Inflammatory macrophage (primary cell): Measurements from ENCODE around the gene ABHD12B.
"Not testable (repeated sequence)": the region's sequence is repeated elsewhere in the genome, so short reads cannot be mapped to it uniquely, and the experiment has no call there.

Source experiments
- DNase-seq, 2 donors: peaks; one replicate each; pipeline ENCODE4 v3.0.0-alpha.2; 2020 to 2022

ABHD12B gene

DNA sequence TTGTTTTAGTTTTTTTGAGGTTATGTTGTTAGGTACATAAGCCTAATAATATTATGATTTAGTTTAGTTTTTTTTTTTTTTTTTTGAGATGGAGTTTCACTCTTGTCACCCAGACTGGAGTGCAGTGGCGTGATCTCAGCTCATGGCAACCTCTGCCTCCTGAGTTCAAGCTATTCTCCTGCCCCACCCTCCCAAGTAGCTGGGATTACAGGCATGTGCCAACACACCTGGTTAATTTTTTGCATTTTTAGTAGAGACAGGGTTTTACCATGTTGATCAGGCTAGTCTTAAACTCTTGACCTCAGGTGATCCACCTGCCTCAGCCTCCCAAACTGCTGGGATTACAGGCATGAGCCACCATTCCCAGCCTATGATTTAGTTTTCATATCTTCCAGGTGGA, 25.2 kb downstream of the ABHD12B start:
- DNase-seq, result not testable (repeated sequence)

DNA sequence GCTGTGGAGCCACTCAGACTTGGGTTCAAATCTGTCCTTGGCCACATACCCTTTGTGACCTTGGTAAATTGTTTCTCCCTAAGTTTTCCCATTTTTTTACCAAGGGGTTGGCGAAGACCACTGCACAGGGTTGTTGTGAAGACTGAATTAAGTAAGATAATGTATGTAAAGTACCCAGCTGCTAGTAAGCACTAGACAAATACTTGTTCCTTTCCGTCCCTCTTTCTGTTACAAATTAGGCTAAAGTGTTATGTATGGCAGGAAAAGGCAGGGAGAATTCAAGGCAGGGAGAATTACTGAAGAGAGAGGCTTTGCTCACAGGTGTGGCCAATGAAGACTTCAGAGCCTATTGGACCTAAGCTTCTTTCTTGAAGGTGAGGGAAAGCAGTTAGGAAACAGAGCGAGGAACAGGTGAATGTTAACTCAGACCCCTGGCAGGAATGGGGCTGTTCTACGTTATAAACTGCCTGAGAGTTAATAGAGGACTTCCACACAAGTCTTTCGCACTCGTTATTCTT, 25.9 kb downstream of the ABHD12B start:
- no peak for DNase-seq

DNA sequence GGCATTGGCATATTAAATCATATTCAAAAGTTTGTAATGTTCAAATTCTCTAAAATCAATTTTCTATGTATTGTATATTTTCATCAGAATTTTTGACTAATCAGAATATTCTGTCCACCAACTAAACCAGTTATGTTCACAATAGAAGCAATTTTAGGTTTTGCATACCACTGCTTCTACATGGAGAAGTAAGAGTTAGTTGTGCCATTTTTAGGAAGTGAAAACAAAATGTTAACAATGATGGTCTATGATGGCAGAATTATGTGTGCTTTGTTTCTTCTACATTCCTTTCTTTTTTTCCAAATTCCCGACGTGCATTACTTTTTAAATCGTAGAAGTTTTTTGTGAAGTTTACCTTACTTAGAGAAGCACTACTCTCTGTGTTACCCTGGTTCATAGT, 29.5 kb downstream of the ABHD12B start:
- DNase-seq, result no peak

DNA sequence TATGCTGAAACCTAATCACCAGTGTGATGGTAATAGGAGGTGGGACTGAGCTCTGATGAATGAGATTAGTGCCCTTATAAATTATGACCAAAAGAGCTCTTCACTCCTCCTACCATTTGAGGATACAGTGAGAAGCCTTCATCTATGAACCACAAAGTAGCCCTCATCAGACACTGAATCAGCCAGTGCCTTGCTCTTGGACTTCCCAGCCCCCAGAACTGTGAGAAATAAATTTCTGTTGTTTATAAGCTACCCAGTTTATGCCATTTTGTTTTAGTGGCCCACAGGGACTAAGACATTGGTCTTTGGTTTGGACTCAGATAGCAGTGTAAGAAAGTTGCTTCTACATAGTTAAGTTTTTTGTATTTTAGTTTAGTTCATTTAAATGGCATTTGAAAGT, 32.9 kb downstream of the ABHD12B start:
- no peak for DNase-seq

DNA sequence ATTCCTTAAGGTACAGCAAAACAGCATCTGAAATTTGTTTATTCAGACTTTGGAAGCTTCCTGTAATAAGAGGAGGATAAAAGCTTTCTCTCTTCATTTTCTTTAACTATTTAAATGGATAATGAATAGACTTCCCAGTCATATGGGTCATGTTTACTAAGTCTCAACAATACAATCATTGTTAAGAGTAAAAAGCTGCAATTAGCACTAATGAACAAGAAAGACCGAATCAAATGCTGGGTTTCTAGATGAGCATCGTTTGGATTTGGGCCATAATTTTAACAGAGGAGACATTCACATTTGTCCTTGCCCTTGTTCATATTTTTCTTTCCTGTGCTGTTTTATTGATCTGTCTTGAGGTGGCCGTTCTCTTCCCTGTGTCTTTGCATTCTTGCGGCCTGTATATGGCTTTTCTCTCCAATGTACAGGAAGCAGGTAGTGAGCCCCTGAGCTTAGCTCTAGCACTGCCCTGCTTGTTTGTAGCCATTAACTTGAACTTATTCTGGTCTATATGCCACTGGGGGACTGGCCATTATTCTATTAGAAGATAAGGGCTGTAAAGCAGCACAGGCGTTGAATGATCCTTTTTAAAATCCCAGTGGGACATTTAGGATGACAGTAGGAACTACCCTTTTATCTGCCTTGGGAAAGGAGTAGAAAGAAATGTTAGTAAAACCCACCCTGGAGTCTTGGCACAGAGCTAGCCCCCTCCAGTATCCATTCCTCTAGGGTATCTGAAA, 34.6 kb downstream of the ABHD12B start:
- DNase-seq, result no peak

DNA sequence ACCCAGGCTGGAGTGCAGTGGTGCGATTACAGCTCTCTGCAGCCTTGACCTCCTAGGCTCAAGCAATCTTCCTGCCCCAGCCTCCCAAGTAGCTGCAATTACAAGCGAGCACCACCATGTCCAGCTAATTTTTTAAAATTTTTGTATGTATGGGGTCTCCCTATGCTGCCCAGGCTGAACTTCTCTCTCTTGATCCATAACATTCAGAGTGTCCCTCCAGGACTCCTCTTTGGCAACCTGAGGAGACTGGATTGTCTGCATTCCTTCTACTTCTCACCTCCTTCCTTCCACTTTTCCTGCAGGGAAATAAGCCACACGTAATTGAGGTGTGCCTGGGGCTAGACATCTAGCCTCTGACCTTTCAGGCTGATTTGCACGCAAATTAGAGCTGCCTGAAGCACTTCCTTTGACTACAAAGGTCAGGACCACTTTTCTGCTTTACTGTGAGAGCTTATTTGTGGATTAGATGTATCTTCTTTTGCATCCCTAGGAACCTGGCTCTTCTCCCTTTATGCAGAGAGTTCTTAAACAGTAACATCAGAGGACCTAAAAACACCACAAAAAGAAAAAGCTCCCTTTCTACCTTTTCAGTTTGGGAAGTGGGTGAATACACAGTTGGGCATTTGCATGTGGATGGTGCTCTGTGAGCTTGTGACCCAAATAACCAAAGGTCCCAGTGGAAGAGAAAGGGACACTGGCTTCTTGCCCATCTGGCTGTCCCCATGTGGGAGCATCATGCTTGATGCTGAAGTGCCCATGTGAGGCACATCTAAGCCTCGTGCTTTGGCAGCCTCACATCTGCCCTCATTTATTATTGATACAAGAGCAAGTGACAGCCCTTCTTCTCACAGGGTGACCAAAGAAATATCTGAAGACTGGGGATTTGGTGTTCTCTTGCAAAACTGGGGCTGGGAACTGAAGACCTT, 38.9 kb downstream of the ABHD12B start:
- DNase-seq, result no peak

DNA sequence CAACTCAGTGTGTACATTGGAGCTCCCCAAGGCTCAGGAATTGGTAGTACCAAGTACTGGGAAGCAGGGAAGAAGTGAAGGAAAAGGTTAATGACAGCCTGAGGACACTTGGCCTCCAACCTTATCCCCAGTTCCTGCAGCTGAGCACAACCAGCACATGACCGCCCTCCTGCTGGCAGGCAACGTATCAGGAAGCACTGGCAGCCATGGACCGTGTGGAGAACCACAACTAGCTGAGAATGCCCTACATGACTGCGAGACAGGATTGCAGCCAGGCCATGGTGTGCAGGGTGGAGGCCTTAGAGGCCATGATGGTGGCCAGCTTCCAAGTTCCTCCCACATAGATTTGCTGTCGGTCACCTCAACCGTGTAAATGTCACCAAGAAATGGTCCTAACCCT, 45.6 kb downstream of the ABHD12B start:
- no peak for DNase-seq

DNA sequence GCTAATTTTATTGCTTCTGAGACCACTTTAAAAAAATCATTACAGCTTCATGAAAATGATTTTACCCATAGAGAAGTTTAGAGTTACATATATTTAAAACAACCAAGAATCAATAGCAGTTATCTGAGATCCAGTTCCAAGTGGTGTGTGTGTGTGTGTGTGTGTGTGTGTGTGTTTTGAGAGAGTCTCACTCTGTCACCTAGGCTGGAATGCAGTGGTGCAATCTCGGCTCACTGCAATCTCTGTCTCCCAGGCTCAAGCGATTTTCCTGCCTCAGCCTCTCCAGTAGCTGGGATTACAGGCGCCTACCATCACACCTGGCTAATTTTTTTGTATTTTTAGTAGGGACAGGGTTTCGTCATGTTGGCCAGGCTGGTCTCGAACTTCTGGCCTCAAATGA, 47.7 kb downstream of the ABHD12B start:
- not testable (repeated sequence) for DNase-seq

DNA sequence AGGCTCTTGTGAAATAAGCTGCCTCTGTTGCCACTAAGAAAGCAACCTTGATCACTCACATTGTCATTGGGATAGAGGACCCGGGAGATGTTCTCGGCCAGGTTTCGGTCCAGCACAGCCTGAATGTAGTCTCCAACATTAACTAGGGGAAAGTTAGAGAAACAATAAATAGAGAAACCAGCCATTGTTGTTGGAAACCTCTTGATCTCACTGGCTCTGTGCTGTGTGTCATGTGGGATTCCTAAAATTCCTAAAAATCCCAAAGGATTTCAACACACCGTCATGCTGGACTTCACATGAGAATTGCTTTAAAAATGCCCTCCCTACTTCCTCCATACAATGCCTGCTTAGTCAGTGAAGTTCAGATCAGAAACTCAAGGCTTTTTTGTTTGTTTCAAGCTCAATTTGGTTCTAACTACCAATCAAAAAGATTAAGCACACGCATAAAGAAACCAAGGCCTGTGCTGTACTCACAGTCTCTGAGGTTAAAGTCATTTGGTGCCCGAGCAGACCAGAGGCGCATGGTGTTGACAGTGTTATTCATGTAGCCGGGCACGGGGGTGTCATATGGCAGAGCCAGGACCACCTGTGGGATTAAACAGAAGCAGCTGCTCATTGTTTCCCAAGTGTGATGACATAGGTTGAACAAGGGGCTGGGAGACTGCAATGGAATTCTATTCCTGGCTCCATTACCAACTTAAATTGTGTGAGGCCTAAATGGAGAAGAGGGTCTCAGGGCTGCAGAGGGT, 48.8 kb downstream of the ABHD12B start:
- no peak for DNase-seq

DNA sequence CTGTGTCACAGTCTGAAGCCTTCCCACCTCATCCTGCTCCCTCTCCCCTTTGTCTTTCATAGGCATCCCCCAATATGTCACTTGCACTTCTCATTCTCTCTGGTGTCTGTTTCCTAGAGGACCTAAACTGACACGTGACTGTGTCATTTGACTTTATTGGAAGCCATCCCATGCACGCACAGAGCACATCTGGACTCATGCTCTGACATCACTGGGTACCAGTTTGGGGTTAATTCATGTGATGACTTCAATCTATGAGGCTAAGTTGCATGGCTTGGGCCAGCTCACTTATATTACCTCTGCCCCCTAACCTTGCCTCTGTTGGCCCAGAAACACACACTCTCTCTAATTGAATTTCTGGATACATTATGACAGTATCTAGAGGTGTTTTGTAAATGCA, 51.0 kb downstream of the ABHD12B start:
- no peak for DNase-seq

DNA sequence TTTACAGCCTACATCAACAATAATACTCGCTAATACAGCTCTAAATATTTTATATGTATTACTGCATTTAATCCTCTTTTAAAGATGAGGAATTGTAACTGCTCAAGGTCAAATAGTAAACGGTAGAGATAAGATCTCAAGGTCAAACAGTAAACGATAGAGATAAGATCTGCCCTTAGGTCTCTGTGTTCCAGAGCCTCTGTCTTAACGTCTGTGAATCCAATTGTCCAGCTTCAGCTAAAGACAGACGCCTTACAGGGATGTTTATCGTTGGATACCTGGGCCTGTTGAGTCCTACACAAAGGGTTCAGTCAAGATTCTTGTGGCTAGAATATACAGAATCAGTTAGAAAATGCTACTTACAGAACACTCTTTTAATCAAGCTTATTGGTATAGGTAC, 52.4 kb downstream of the ABHD12B start:
- DNase-seq, result no peak

DNA sequence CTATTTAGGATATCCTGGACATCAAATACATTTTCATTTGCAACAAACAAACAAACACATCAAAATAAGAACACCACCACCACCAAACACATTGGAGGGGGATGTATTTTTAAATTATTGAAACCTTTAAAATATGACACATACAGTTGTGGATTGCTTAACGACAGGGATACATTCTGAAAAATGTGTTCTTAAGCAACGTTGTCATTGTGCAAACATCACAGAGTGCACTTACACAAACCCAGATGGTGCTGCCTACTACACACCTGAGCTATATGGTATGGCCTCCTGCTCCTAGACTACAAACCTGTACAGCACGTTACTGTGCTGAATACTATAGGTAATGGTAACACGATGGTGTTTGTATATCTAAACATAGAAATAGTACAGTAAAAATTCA, 53.0 kb downstream of the ABHD12B start:
- peak; percentile 15 to 50 for DNase-seq

DNA sequence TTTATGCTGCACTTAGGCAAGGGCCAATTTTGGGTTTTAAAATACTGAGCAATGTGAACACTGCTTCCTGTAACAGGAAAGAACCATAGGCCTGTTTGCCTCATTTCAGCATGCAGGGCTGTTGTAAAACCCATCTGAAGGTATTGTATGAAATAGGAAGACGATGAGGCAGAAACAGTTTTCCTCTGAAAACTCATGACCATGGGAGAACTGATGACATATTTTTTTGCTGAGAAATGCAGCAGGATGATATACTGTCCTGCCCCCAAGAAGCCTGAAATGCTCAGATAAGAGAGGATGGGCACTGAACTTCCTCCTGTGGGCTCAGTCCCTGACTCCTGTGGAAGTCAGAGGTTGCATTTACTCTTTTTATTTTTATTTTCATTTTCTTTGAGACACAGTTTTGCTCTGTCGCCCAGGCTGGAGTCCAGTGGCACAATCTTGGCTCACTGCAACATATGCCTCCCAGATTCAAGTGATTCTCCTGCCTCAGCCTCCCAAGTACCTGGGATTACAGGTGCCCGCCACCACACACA, 55.1 kb downstream of the ABHD12B start:
- DNase-seq, result peak; percentile 92 to 96

DNA sequence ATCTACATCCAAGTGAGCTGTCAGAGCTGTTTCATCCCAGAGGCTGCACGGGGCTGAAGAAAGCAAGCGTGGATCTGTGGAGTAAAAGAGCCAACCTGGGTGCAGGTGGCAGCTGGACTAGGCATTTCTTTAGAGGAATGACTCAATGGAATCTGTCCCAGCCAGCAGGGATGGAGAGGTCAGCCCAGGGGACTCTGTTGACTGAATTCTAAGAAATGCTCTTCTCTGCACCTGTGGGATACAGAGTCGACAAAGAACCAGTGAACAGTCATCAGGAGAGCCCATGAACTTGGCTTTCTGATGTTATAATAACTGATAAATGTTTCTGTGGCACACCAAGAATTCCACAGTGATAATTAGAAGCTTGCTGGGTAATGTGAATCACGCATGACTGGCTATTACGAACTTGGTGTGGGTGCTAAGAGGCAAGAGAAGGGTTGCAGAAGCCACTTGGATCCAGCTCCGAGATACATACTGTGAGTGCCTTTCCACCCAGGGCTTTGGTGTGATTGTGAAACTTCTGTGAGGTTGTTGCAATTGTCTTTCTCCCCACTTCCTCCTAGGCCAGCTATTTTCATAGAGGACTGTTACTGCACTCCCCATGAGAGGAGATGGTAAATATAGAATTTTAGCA, 56.3 kb downstream of the ABHD12B start:
- peak; percentile 96 to 97 for DNase-seq

DNA sequence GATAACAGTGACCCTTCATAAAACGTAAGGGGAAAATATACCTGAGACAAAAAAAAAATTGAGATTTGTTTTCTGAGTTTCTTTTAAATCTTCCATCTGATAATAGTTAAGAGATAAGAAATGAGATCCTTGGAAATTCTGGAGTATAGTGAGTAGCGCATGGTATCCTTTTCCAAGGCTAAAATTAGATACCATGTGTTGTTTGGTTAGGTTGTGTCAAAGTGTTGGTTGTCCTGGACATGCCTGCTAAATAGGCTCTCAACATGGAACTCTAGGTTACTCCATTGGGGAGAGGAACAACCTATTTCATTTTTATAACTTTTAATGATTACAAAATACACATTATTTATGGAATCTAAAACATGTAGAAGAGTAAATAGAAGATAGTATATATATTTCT, 57.7 kb downstream of the ABHD12B start:
- no peak for DNase-seq

DNA sequence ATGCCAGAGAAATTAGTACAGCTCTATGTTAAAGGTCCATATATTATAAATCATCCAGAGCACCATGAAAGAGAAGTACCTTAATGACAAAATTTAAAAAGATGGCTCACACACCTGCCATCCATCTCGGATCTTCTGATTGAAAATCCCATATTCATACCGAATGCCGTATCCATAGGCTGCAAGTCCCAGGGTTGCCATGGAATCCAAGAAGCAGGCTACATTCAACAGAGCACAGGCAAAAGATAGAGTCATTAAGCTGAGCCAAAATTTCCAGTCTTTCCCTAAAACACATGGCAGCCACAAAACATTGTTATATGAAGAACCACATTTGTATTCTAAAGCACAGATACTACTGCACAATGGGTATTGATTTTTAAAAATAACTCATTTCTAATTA, 59.7 kb downstream of the ABHD12B start:
- no peak for DNase-seq

DNA sequence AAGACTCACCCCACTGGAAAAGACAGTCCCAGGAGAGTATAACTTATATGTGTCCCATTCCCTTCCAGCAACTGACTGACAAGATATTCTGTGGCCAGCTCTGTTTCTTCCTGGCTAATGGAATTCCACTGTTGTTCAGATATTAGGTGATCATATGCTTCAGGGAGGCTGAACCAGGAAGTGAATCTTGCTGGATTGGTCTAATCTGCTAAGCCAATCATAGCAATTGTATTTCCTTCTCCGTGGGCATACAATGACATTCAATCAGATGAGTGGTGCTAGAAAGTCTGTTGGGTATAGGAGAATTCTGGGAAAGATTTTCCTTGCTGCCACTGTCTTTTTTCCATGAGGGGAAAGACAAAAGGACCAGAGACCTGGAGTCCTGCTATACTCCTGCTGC, 60.3 kb downstream of the ABHD12B start:
- DNase-seq, result peak; percentile 31 to 37

DNA sequence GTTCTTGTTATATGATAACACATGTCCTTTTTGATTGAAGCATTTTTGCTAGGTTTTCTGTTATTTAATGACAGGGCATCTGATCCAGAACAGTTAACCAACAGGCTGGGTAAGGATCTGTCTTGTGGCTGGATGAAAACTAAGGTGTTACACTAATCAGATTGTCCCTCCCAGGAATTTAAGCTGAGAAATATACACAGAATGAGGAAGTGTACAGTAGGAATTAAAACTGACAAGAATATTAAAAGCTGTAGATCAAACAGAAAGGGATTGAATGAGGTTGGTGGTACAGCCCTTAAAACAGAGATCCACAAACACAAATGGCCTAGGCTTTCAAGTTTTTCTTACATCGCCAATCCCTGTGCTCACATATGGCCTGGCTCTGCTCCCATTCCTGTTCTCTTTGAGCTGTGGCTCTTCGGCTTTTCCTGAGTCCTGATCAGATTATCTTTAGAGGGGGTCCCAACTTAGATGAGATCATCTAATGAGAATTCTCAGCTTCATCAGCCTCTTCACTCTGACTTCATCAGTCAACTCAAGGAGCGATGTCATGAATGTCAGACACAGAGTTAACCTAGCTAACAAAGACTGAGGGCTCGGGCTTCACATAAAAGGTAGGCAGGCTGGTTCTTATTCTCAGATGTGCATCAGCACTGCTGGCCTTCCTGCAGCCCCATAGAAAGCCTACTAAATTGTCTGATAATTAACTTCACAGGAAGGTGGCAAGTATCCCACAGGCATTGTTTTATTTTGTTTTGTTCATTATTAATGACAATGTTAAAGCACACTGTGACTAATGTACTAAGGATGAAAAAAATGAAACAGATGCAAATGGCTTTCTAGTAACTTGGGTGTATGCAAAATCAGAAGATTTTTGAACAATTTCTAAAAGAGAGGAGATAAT, 61.0 kb downstream of the ABHD12B start:
- no peak for DNase-seq

DNA sequence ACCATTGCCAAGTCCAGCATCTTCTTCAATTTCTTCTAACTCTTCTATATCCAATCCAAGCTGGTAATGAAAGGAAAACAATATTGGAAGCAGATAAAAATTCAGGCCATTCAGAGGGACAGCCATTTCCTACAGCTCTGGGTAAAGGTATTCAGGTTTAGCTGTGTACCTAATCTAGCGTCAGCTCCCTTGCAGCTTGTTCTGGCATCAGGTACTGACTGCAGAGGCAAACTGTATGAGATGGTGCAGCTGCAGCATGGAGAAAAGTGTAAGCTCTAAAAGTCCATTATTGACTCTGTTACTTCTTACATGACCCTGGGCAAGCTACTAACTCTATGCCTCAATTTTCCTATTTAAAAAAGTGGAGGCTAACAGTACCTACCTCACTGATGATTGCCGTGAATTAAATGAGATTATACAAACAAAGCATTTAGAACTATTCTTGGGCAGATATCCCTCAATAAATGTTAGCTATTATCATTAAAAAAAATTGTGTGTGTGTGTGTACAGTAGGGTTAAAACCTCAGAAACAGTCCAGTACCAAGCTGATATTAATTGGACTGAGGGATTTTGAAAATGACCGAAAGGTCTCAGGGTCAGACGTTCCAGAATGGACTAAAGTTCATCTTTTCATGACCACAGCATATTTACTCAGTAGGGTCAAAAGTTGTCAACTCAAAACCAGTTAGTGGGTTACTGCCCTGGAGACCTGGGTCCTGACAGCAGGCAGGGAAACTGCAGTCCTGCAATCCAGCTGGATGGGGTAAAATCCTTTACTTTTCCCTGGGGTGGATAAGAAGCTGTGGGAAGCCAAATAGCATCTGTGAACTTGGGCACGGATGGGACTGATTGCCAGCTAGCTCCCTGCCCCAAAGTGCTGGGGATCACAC, 63.5 kb downstream of the ABHD12B start:
- DNase-seq, result no peak

DNA sequence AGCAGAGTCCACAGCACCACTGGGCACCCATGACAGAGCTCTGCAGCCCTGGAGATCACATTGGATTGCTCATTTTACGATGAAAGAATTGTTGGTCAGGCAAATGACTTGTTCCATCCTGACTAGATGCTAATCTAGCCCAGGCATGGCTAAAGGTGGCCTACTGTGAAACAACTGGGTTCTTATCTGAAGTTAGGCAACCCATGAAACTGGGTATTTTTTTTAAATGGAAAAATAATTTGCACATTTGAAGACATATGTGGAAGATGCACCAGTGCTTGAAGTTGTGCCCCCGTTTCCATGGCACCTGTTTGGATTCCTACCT, 64.1 kb downstream of the ABHD12B start:
- no peak for DNase-seq
